ENCODE results near the gene PHYKPL. TPM values are rescaled to one million over a fixed set of nuclear protein-coding genes. Genes with fewer than 3 reads are reported as not detected.

Gene PHYKPL
- total and polyA plus RNA-seq, 2 donors (not counting 1 experiment from before 2014, with no cell fraction given): 18.1 to 44.8 TPM

- Histone ChIP-seq H2AFZ (ENCODE audit: low read length) (peak overlapping the region; percentile 59), H3K9ac (ENCODE audit: insufficient read depth, low read length) (no peak overlapping the region), H3K4me3 (replicated peaks in 1 of 4; ENCODE audit: control extremely low read depth in 1 of 4, insufficient read depth in 1 of 4, low read depth in 3 of 4, low read length in 4 of 4) (no peak overlapping the region), H3K9me3 (ENCODE audit: control insufficient read depth, insufficient read depth, low read depth, low read length) (no peaks in the 10 kb centered on the region), H3K36me3 (ENCODE audit: control insufficient read depth, insufficient read depth, low read length) (peaks cover 6% of the 10 kb centered on the region), H3K4me2 (ENCODE audit: extremely low read depth, insufficient read depth, low read length) (no peak overlapping the region), H3K79me2 (ENCODE audit: control insufficient read depth, insufficient read depth, low read length) (peaks cover 18% of the 10 kb centered on the region), H4K20me1 (ENCODE audit: control insufficient read depth, extremely low read depth, insufficient read depth, low read length) (no peaks in the 10 kb centered on the region), H3K4me1 (ENCODE audit: control insufficient read depth, extremely low read depth, insufficient read depth, low read length) (peaks cover 6% of the 10 kb centered on the region), H3K27me3 (ENCODE audit: control insufficient read depth, insufficient read depth, low read length) (no peaks in the 10 kb centered on the region), H3K27ac (ENCODE audit: insufficient read depth, low read length) (no peak overlapping the region)
- peak; percentile 71 to 82 for TF ChIP-seq CTCF (conservative IDR thresholded peaks at IDR 0.05 in 1 of 2, IDR thresholded peaks at IDR 0.05 in 1 of 2; ENCODE audit: low read depth in 1 of 2, low read length in 2 of 2)
- TF ChIP-seq EZH2 (IDR thresholded peaks at IDR 0.05; ENCODE audit: low read length, missing control alignments): no peak
- peak; percentile 41 to 54 for DNase-seq (ENCODE audit: low read depth in 2 of 2)
Observed at GRCh38 chr5:178234750-178235587, 2.4 kb upstream of the PHYKPL start.

- no peak for DNase-seq (ENCODE audit: low read depth in 2 of 2)
- Histone ChIP-seq H3K4me3 (replicated peaks in 1 of 4; ENCODE audit: control extremely low read depth in 1 of 4, insufficient read depth in 1 of 4, low read depth in 3 of 4, low read length in 4 of 4) (no peak overlapping the region), H3K4me2 (ENCODE audit: extremely low read depth, insufficient read depth, low read length) (no peak overlapping the region), H3K27ac (ENCODE audit: insufficient read depth, low read length) (no peak overlapping the region), H3K79me2 (ENCODE audit: control insufficient read depth, insufficient read depth, low read length) (peaks cover 18% of the 10 kb centered on the region), H3K4me1 (ENCODE audit: control insufficient read depth, extremely low read depth, insufficient read depth, low read length) (peaks cover 6% of the 10 kb centered on the region), H3K9me3 (ENCODE audit: control insufficient read depth, insufficient read depth, low read depth, low read length) (no peaks in the 10 kb centered on the region), H3K9ac (ENCODE audit: insufficient read depth, low read length) (no peak overlapping the region), H2AFZ (ENCODE audit: low read length) (no peak overlapping the region), H4K20me1 (ENCODE audit: control insufficient read depth, extremely low read depth, insufficient read depth, low read length) (no peaks in the 10 kb centered on the region), H3K36me3 (ENCODE audit: control insufficient read depth, insufficient read depth, low read length) (peaks cover 10% of the 10 kb centered on the region), H3K27me3 (ENCODE audit: control insufficient read depth, insufficient read depth, low read length) (no peaks in the 10 kb centered on the region)
- TF ChIP-seq CTCF (conservative IDR thresholded peaks at IDR 0.05 in 1 of 2, IDR thresholded peaks at IDR 0.05 in 1 of 2; ENCODE audit: low read depth in 1 of 2, low read length in 2 of 2): no peak
- TF ChIP-seq EZH2 (IDR thresholded peaks at IDR 0.05; ENCODE audit: low read length, missing control alignments): no peak
Observed at GRCh38 chr5:178234121-178234749, 1.6 kb upstream of the PHYKPL start.

- Histone ChIP-seq H3K36me3 (ENCODE audit: control insufficient read depth, insufficient read depth, low read length) (peaks cover 13% of the 10 kb centered on the region), H3K27ac (ENCODE audit: insufficient read depth, low read length) (peak overlapping the region; percentile 77), H3K9ac (ENCODE audit: insufficient read depth, low read length) (peak overlapping the region; percentile 81), H3K27me3 (ENCODE audit: control insufficient read depth, insufficient read depth, low read length) (no peaks in the 10 kb centered on the region), H3K4me3 (replicated peaks in 1 of 4; ENCODE audit: control extremely low read depth in 1 of 4, insufficient read depth in 1 of 4, low read depth in 3 of 4, low read length in 4 of 4) (peak overlapping the region; percentile 24 to 87 (median 66)), H3K4me2 (ENCODE audit: extremely low read depth, insufficient read depth, low read length) (peak overlapping the region; percentile 74), H3K4me1 (ENCODE audit: control insufficient read depth, extremely low read depth, insufficient read depth, low read length) (peaks cover 6% of the 10 kb centered on the region), H3K79me2 (ENCODE audit: control insufficient read depth, insufficient read depth, low read length) (peaks cover 18% of the 10 kb centered on the region), H3K9me3 (ENCODE audit: control insufficient read depth, insufficient read depth, low read depth, low read length) (no peaks in the 10 kb centered on the region), H2AFZ (ENCODE audit: low read length) (peak overlapping the region; percentile 46), H4K20me1 (ENCODE audit: control insufficient read depth, extremely low read depth, insufficient read depth, low read length) (no peaks in the 10 kb centered on the region)
- no peak for TF ChIP-seq EZH2 (IDR thresholded peaks at IDR 0.05; ENCODE audit: low read length, missing control alignments)
- TF ChIP-seq CTCF (conservative IDR thresholded peaks at IDR 0.05 in 1 of 2, IDR thresholded peaks at IDR 0.05 in 1 of 2; ENCODE audit: low read depth in 1 of 2, low read length in 2 of 2): no peak
- DNase-seq (ENCODE audit: low read depth in 2 of 2): no peak
Observed at GRCh38 chr5:178232920-178233429, 373 bp upstream of the PHYKPL start.
